ENCODE measurements around the gene SS18.

SS18 gene

DNA sequence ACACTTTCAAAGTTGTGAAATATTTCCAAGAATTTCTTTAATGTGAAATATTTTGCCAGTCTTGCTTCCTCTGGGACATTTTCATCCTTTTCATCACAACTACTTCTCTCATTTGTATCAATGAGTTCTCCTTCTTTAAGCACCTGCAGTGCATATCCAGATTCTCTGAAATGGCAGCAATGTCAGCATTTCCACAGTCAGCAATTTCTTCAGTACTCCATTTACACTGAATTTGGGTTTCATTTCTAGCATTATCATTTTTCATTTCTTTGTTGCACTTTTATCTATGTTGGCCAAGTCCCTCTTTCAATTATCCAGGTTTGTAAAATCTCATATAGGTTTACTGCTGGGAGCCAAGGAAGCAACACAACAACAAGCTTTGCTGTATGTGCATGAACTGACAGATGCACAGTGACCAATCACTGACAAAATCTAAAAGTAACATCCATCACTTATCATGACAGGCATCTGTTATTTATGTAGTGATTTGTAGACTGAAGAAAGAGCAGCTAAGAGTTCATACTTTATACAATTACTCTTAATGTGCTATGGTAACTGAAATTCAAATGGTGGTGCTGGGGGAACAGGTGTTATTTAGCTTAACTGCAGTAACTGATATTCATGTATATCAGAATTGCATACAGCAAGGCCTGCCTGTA, 43.9 kb downstream of the SS18 start:
- TF ChIP-seq, protein P1, sequence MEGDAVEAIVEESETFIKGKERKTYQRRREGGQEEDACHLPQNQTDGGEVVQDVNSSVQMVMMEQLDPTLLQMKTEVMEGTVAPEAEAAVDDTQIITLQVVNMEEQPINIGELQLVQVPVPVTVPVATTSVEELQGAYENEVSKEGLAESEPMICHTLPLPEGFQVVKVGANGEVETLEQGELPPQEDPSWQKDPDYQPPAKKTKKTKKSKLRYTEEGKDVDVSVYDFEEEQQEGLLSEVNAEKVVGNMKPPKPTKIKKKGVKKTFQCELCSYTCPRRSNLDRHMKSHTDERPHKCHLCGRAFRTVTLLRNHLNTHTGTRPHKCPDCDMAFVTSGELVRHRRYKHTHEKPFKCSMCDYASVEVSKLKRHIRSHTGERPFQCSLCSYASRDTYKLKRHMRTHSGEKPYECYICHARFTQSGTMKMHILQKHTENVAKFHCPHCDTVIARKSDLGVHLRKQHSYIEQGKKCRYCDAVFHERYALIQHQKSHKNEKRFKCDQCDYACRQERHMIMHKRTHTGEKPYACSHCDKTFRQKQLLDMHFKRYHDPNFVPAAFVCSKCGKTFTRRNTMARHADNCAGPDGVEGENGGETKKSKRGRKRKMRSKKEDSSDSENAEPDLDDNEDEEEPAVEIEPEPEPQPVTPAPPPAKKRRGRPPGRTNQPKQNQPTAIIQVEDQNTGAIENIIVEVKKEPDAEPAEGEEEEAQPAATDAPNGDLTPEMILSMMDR (IDR thresholded peaks at IDR 0.05; ENCODE audit: low read depth, low read length) = no peak
- no peak for DNase-seq (ENCODE audit: extremely low read depth, low read depth)

DNA sequence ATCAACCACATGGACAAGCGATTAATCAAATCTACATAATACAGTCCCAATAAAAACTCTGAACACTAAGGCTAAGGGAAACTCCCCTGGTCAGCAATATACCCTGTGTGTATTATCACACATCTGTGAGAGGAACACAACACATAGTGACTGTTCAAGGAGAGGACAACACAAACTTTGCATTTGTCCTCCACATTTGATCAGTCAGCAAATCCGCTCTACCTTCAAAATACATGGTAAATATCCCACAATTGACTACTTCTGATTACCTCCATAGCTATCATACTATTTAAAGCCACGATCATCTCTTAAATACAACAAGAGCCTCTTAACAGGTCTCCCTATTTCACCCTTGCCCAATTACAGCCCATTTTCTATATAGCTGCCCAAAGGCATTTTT, 45.6 kb downstream of the SS18 start:
- no peak for DNase-seq (ENCODE audit: extremely low read depth, low read depth)
- TF ChIP-seq, protein P1 (IDR thresholded peaks at IDR 0.05; ENCODE audit: low read depth, low read length) = no peak

DNA sequence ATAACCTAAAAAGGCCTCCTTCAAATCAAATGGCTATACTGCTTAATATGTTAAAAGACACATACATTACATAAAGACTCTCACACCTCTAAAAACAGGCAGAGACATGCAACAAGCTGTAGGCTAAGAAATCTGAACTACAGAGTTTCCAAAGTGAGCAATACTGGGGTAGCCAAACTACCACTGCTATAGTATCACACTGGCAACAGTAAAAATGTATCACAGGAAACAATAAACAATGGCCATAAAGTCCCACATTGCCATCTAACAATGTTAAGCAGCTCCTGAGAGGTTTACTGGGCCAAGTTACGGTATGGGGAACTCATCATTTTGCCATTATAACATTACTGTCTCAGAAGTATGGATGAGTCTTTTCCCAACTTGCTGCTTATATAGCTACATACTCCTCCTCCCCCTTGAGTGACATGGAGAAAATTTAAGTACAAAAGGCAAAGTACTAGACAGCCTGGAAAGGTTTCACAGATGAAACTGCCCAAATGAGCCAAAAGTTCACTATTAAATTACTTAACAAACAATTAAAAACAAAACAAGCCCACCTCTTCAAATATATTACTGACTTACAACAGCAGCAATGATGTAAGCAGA, 50.3 kb downstream of the SS18 start:
- TF ChIP-seq, protein P1 (IDR thresholded peaks at IDR 0.05; ENCODE audit: low read depth, low read length) = no peak
- no peak for DNase-seq (ENCODE audit: extremely low read depth, low read depth)

GRCh38 chr18:26039203-26039602, 51.2 kb downstream of the SS18 start:
- TF ChIP-seq, protein P1 (IDR thresholded peaks at IDR 0.05; ENCODE audit: low read depth, low read length) = no peak
- no peak for DNase-seq (ENCODE audit: extremely low read depth, low read depth)

DNA sequence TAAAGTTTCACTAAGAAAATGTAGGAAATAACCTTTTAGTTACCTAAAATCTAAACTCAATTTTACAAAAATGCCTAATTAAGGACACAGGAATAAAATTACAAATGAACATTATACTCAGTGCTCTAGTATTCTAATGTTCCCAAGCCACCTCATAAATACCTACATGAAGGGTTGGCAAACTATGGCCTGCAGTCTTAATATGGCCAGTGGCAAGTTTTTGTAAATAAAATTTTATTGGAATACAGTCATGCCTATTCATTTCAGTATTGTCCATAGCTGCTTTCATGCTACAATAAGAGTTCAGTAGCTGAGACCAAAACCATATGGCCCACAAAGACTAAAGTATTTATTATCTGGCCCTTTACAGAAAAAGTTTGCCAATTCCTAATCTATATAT, 53.8 kb downstream of the SS18 start:
- TF ChIP-seq, protein P1 (IDR thresholded peaks at IDR 0.05; ENCODE audit: low read depth, low read length) = no peak
- no peak for DNase-seq (ENCODE audit: extremely low read depth, low read depth)

GRCh38 chr18:26034850-26035497, 55.4 kb downstream of the SS18 start:
- TF ChIP-seq, protein P1 (IDR thresholded peaks at IDR 0.05; ENCODE audit: low read depth, low read length) = no peak
- DNase-seq (ENCODE audit: extremely low read depth, low read depth) = no peak

DNA sequence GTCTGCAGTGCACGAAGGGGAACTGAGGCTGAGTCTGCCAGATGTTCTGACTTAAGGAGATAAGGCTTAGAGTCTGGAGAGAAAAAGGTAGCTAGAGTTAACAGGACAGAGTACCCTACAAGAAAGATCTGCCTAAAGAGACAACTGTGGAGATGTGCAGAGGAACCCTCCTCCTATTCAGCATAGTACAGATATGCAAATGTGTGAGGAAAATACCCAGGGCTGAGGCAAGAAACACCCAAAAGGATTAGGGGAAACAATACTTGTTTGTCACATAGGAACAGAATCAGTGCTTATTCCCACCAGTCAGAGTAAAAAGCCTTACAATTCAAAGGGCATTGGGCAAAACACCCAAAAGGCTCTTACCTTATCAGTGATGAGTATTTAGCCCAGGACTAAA, 67.8 kb downstream of the SS18 start:
- TF ChIP-seq, protein P1 (IDR thresholded peaks at IDR 0.05; ENCODE audit: low read depth, low read length) = no peak
- DNase-seq (ENCODE audit: extremely low read depth, low read depth) = no peak
